Immature natural killer cell (primary cell): Measurements from ENCODE around the gene BORCS5. TPM values are rescaled to one million over a fixed set of nuclear protein-coding genes. Genes with fewer than 3 reads are reported as not detected.

Experiments used
- DNase-seq, 3 donors: peaks; one replicate each; pipeline ENCODE4 v3.0.0; 2022; ENCODE audit warnings: mixed read lengths in 1 of 3
- H3K27ac Mint-ChIP-seq, 6 donors: one replicate each; pipeline ENCODE4 v1.8.0; 2020; ENCODE audit warnings: mixed read lengths in 6 of 6, mild to moderate bottlenecking in 5 of 6, inconsistent platforms in 4 of 6, moderate library complexity in 3 of 6
- H3K27me3 Mint-ChIP-seq, 3 donors: one replicate each; pipeline ENCODE4 v1.8.0; 2020 to 2021; ENCODE audit warnings: low read depth in 3 of 3, mild to moderate bottlenecking in 3 of 3, mixed read lengths in 3 of 3, moderate library complexity in 3 of 3, inconsistent platforms in 1 of 3
- H3K36me3 Mint-ChIP-seq, 3 donors: one replicate each; pipeline ENCODE4 v1.8.0; 2020; ENCODE audit warnings: mixed read lengths in 3 of 3, inconsistent platforms in 2 of 3, mild to moderate bottlenecking in 2 of 3
- H3K4me1 Mint-ChIP-seq, 2 donors: one replicate each; pipeline ENCODE4 v1.8.0; 2020; ENCODE audit warnings: inconsistent platforms in 2 of 2, mild to moderate bottlenecking in 2 of 2, mixed read lengths in 2 of 2, moderate library complexity in 1 of 2
- H3K4me3 Mint-ChIP-seq, 5 donors: one replicate each; pipeline ENCODE4 v1.8.0; 2020; ENCODE audit warnings: mild to moderate bottlenecking in 5 of 5, mixed read lengths in 5 of 5, inconsistent platforms in 3 of 5, moderate library complexity in 3 of 5
- H3K9me3 Mint-ChIP-seq, 6 donors: one replicate each; pipeline ENCODE4 v1.8.0; 2020; ENCODE audit warnings: mild to moderate bottlenecking in 6 of 6, mixed read lengths in 6 of 6, inconsistent platforms in 4 of 6, moderate library complexity in 3 of 6
- polyA plus RNA-seq, 3 donors: library from polyadenylated mRNA; unstranded; fragments of 300-500 nt; fragmentation: Illumina TruSeq; gene quantifications; one replicate each; pipeline ENCODE4 v1.2.3, GENCODE V29; 2021

The BORCS5 gene
- polyA plus RNA-seq, 3 donors from 2014 or later, result 16.7 to 34.5 (median 25.6) TPM

DNA sequence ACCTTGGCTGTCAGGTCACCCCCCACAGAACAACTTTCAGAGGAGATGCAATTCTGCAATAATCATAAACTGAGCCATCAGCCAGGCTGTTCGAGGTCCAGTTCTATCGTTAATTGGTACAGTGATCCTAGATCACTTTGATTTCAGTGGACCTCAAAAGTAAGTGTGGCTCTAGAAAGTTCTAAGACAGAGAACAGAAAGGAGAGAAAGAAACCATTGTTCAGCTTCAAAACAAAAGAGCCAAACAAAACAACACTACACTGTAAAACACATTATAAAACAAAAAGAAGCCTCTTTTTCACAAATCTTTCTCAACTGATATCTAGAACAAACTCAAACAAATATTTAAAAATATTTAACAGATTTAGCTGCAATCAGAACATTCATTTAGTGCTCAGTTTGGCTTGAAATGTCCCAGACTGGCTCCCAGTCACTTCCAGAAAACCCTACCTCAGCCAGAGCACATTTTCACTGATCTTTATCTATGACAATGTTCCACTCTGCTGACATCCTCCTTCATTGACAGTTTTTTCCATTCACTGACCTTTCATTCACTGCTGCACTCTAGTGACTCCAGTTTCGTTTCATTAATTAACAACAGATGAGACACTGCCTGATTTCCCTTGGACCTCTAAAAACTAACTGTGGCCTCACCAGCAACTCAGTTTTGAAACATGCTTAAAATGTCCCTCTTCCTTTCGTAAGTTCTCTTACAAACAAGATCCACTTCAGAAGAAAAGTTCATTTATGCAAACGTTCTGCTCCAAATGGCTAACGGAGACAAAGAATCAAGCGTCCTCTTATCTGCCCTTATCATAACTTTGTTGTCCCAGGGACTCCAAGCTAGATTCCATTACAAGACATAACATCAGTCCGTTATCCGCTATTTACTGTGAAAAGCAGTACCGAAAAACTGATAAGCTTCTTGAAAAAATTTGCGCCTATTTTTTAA lies 148.9 kb downstream of the BORCS5 start:
- H3K36me3 Mint-ChIP-seq, result peaks cover 0 to 4% (median 0%) of the 10 kb centered on the region in 3 donors
- H3K9me3 Mint-ChIP-seq, result no peaks in the 10 kb centered on the region
- H3K4me3 Mint-ChIP-seq, result no peak overlapping the region
- DNase-seq, result no peak
- H3K27me3 Mint-ChIP-seq, result peaks cover 0 to 2% (median 0%) of the 10 kb centered on the region in 3 donors
- H3K4me1 Mint-ChIP-seq, result peaks cover 1 to 18% of the 10 kb centered on the region in 2 donors
- no peak overlapping the region for H3K27ac Mint-ChIP-seq

DNA sequence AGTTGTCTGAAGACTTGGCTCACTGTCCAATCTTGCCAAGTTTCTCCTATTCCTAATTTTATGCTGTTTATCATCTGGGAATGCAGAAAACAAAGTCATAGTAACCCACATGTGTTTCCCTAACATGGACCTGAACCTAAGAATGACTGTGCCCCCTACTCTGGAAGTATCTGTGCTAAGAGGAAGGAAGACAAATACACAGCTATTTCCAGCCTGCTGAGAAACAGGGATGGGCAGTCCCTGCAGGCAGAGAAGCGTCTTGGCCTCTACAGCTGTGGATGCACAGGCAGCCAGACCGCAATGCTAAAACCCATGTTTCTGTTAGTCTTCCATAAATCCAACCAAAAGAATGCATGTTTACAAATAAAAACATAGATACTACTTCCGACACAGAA lies 149.6 kb downstream of the BORCS5 start:
- H3K4me3 Mint-ChIP-seq, result no peak overlapping the region
- H3K4me1 Mint-ChIP-seq, result peaks cover 1 to 18% of the 10 kb centered on the region in 2 donors
- H3K9me3 Mint-ChIP-seq, result no peaks in the 10 kb centered on the region
- no peak for DNase-seq
- peaks cover 0 to 2% (median 0%) of the 10 kb centered on the region in 3 donors for H3K27me3 Mint-ChIP-seq
- peaks cover 0 to 4% (median 0%) of the 10 kb centered on the region in 3 donors for H3K36me3 Mint-ChIP-seq
- H3K27ac Mint-ChIP-seq, result no peak overlapping the region

- Mint-ChIP-seq H3K4me3 (no peak overlapping the region), H3K36me3 (peaks cover 0 to 4% (median 0%) of the 10 kb centered on the region in 3 donors), H3K27me3 (peaks cover 0 to 2% (median 0%) of the 10 kb centered on the region in 3 donors), H3K27ac (no peak overlapping the region), H3K9me3 (no peaks in the 10 kb centered on the region), H3K4me1 (peaks cover 1 to 18% of the 10 kb centered on the region in 2 donors)
- DNase-seq, result no peak
Measured at GRCh38 chr12:12507121-12507520, 150.2 kb downstream of the BORCS5 start.

GRCh38 chr12:12508612-12509011 lies 151.7 kb downstream of the BORCS5 start:
- Mint-ChIP-seq H3K4me1 (peaks cover 1 to 14% of the 10 kb centered on the region in 2 donors), H3K9me3 (no peaks in the 10 kb centered on the region), H3K27ac (no peak overlapping the region), H3K4me3 (no peak overlapping the region), H3K27me3 (peaks cover 0 to 2% (median 0%) of the 10 kb centered on the region in 3 donors), H3K36me3 (peaks cover 0 to 4% (median 0%) of the 10 kb centered on the region in 3 donors)
- DNase-seq, result no peak

DNA sequence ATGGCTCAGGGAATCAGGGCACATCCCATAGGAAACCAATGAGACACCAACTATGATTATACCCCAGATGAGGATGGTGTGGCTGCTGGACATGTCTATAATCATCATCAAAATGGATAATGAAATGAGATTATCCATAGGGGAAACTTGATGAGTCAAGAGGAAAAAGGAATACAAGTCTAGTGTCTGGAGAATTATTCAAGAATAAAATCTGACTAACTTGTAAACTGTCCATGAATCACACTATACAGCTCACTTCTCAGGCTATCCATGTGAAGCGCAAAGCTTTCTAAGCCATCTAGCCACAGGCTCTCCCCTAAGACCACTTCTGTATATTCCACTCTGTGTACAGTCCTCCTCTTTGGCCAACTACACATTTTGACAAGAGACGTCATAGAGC lies 153.3 kb downstream of the BORCS5 start:
- H3K36me3 Mint-ChIP-seq, result peaks cover 0 to 4% (median 0%) of the 10 kb centered on the region in 3 donors
- H3K27me3 Mint-ChIP-seq, result peaks cover 0 to 2% (median 0%) of the 10 kb centered on the region in 3 donors
- peaks cover 1 to 12% of the 10 kb centered on the region in 2 donors for H3K4me1 Mint-ChIP-seq
- no peaks in the 10 kb centered on the region for H3K9me3 Mint-ChIP-seq
- no peak overlapping the region for H3K27ac Mint-ChIP-seq
- no peak overlapping the region for H3K4me3 Mint-ChIP-seq
- no peak for DNase-seq

DNA sequence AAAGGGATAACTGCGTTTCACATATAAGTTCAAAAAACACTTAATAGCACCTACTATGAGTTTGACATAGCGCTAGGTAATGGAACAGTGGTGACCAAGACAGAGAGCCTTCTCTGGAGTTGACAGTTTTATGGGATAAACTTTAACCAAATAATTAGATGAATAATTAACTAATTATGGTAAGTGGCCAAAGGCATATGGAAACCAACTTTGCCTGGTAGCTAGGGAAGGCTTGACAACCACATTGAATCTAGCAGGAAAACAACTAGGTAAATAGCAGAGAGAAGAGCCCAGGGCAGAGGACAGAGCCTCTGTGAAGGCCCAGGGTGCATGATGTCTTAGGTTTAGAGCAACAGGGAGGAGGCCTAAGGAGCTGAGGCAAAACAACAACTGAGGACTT lies 153.7 kb downstream of the BORCS5 start:
- no peak overlapping the region for H3K27ac Mint-ChIP-seq
- peaks cover 0 to 2% (median 0%) of the 10 kb centered on the region in 3 donors for H3K27me3 Mint-ChIP-seq
- no peak overlapping the region for H3K4me3 Mint-ChIP-seq
- peaks cover 0 to 4% (median 0%) of the 10 kb centered on the region in 3 donors for H3K36me3 Mint-ChIP-seq
- DNase-seq, result no peak
- peaks cover 1 to 8% of the 10 kb centered on the region in 2 donors for H3K4me1 Mint-ChIP-seq
- no peaks in the 10 kb centered on the region for H3K9me3 Mint-ChIP-seq

DNA sequence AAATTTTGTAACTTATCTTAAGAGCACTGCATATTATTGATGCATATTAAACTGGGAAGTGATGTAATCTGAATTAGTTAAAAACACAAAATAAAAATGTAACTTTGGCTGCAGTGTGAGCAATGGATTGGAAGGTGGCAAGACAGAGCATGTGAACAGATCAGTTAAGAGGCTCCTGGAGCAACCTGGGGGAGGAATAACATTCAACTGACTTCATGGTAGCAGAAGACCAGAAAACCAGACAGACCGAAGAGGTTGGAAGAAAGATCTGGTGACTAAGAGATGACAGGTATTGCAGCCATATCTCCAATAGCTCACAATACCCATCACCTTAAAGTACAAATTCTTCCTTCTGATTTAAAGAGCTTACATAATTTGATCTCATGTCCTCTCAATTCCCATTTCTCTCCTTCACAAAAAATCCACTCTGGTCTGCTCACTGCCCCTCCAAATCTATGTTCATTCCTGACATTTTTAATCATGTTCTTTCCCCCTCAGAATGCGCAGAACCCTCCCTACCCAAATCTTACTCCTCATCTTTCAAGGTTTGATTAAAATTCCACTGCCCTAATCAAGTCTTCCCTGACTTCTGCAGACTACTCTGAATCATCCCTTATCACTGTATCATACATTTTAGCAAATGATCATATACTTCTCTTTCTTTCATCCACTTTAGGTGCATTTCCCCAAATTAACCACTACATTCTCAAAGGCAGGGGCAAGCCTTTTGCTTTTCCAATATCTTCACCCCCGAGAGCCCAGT lies 154.3 kb downstream of the BORCS5 start:
- Mint-ChIP-seq H3K4me1 (peaks cover 0 to 1% of the 10 kb centered on the region in 2 donors), H3K4me3 (no peak overlapping the region), H3K36me3 (peaks cover 0 to 4% (median 0%) of the 10 kb centered on the region in 3 donors), H3K9me3 (no peaks in the 10 kb centered on the region), H3K27me3 (peaks cover 0 to 2% (median 0%) of the 10 kb centered on the region in 3 donors), H3K27ac (no peak overlapping the region)
- DNase-seq, result no peak

- no peaks in the 10 kb centered on the region for H3K9me3 Mint-ChIP-seq
- no peak for DNase-seq
- H3K4me1 Mint-ChIP-seq, result no peaks in the 10 kb centered on the region
- no peak overlapping the region for H3K4me3 Mint-ChIP-seq
- peaks cover 0 to 2% (median 0%) of the 10 kb centered on the region in 3 donors for H3K27me3 Mint-ChIP-seq
- H3K27ac Mint-ChIP-seq, result no peak overlapping the region
- peaks cover 0 to 9% (median 3%) of the 10 kb centered on the region in 3 donors for H3K36me3 Mint-ChIP-seq
Measured at GRCh38 chr12:12511895-12512711, 155.2 kb downstream of the BORCS5 start.

DNA sequence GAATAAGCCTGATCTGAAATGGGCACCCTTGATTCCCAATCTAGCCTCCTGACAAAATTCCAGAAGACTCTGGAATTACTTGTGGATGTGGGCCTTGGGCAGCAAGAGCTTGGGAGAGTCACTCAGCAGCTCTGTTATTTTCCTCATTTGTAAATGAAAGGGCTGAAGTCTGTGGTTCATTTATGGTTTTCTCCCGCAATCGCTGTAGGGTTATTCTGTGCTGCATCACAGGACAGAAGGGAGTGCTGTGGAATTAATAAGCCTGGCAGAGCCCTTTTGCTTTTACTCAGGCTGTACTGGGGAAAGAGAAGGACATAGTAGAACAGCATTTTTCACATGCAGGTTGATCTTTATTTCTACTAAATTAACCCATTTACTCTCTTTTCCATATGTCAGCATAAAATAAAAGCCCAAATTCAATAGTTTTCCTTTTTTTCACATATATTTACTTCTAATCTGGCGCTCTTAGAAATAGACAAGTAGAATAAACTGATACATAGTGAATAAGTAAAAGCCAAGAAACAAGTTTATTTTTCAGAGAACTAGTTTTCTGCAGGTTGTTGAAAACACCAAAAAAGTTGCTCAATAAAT lies 156.6 kb downstream of the BORCS5 start:
- no peak for DNase-seq
- H3K9me3 Mint-ChIP-seq, result no peaks in the 10 kb centered on the region
- no peaks in the 10 kb centered on the region for H3K4me1 Mint-ChIP-seq
- peaks cover 4 to 12% (median 8%) of the 10 kb centered on the region in 3 donors for H3K36me3 Mint-ChIP-seq
- H3K27ac Mint-ChIP-seq, result no peak overlapping the region
- peaks cover 0 to 2% (median 0%) of the 10 kb centered on the region in 3 donors for H3K27me3 Mint-ChIP-seq
- H3K4me3 Mint-ChIP-seq, result no peak overlapping the region

- peaks cover 4 to 16% (median 13%) of the 10 kb centered on the region in 3 donors for H3K36me3 Mint-ChIP-seq
- no peaks in the 10 kb centered on the region for H3K9me3 Mint-ChIP-seq
- peaks cover 0 to 1% (median 0%) of the 10 kb centered on the region in 3 donors for H3K27me3 Mint-ChIP-seq
- no peaks in the 10 kb centered on the region for H3K4me1 Mint-ChIP-seq
- no peak overlapping the region for H3K4me3 Mint-ChIP-seq
- no peak overlapping the region for H3K27ac Mint-ChIP-seq
- DNase-seq, result no peak
Measured at GRCh38 chr12:12518464-12518845, 161.6 kb downstream of the BORCS5 start.

- peaks cover 4 to 16% (median 13%) of the 10 kb centered on the region in 3 donors for H3K36me3 Mint-ChIP-seq
- DNase-seq, result no peak
- H3K4me3 Mint-ChIP-seq, result no peak overlapping the region
- H3K27me3 Mint-ChIP-seq, result peaks cover 0 to 4% (median 0%) of the 10 kb centered on the region in 3 donors
- no peak overlapping the region for H3K27ac Mint-ChIP-seq
- H3K9me3 Mint-ChIP-seq, result no peaks in the 10 kb centered on the region
- H3K4me1 Mint-ChIP-seq, result no peaks in the 10 kb centered on the region
Measured at GRCh38 chr12:12518919-12519318, 162.0 kb downstream of the BORCS5 start.
